AG04449 (cell line): Measurements from ENCODE around the gene IRGQ.

ENCODE experiments used
- CTCF ChIA-PET: fragments of 350-600 bp; formaldehyde crosslinking; extraction: SDS; loops from one replicate; lab custom pipeline; 2021; ENCODE audit warnings: antibody characterized with exemption; lab: Yijun Ruan, JAX
- POLR2A ChIA-PET: fragments of 400-600, 350-600 bp; formaldehyde crosslinking; extraction: SDS; loops from one replicate; lab custom pipeline; 2020; ENCODE audit warnings: antibody characterized with exemption, inconsistent platforms; lab: Yijun Ruan, JAX
- DNase-seq: peaks from one replicate; pipeline ENCODE4 v3.0.0-alpha.2; 2010; ENCODE audit warnings: low read depth, low spot score
- H3K4me3 ChIP-seq: 2 replicates; pipeline ENCODE4 v1.5.1; 2011; ENCODE audit warnings: low read depth, mild to moderate bottlenecking, control low read depth, low read length
- TF ChIP-seq, protein P1 (sequence below): IDR thresholded peaks from one replicate; pipeline ENCODE4 v1.5.1; 2011; ENCODE audit warnings: mild to moderate bottlenecking, moderate library complexity, low read length, control low read depth, inconsistent platforms; ENCODE audit not compliant: insufficient read depth; ENCODE audit errors: missing control alignments

The IRGQ gene

DNA sequence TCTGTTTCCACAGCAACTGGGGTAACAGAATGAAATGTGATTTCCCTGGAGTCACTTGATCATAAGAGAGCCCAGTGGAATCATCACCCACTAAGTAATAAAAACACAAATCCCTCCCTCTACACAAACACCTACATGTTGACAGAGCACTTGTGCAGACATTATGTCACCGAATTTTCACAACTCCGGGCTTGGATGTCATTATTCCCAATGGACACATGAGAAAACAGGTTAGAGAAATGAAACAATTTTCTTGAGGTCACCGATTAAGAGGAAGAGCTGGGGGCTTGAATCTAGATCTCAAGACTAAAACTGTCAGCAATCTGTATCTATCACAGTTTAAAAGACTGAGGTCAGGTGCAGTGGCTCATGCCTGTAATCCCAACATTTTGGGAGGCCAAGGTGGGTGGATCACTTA, 23.8 kb downstream of the IRGQ start:
- ChIA-PET POLR2A (no interaction called here), CTCF (interaction anchor here (0.9 to 2.6 kb wide), 5 partner anchors 8 to 125 kb away, joined by 3 to 16 read pairs (median 4); no protein-coding TSS in a partner anchor)

DNA sequence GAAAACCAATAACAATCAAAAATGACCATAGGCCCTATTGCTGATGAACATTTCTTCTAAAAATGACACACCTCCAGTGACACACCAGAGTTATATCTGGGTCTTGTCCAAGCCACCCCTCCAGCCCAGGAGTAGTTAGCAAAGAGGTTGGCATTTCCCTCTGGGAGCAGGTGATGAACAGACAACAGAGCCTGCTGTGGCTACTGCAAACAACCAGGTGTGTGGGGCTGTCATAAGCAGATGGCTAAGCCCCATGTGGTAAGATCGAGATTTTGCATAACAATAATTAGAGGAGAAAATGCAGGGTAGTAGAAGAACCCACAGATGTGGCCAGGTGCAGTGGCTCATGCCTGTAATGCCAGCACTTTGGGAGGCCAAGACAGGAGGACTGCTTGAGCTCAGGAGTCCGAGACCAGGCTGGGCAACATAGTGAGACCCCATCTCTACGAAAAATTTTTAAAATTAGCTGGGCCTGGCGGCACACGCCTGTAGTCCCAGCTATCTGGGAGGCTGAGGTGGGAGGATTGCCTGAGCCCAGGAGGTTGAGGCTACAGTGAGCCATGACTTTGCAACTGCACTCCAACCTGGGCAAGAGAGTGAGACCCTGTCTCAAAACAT, 25.7 kb downstream of the IRGQ start:
- CTCF ChIA-PET, result interaction anchor here (1.0 to 2.7 kb wide), 6 partner anchors 13 to 35 kb away, joined by 3 to 16 read pairs (median 5); no protein-coding TSS in a partner anchor
- no peak for DNase-seq
- no peak overlapping the region for H3K4me3 ChIP-seq
- TF ChIP-seq, protein P1, sequence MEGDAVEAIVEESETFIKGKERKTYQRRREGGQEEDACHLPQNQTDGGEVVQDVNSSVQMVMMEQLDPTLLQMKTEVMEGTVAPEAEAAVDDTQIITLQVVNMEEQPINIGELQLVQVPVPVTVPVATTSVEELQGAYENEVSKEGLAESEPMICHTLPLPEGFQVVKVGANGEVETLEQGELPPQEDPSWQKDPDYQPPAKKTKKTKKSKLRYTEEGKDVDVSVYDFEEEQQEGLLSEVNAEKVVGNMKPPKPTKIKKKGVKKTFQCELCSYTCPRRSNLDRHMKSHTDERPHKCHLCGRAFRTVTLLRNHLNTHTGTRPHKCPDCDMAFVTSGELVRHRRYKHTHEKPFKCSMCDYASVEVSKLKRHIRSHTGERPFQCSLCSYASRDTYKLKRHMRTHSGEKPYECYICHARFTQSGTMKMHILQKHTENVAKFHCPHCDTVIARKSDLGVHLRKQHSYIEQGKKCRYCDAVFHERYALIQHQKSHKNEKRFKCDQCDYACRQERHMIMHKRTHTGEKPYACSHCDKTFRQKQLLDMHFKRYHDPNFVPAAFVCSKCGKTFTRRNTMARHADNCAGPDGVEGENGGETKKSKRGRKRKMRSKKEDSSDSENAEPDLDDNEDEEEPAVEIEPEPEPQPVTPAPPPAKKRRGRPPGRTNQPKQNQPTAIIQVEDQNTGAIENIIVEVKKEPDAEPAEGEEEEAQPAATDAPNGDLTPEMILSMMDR, result no peak
- POLR2A ChIA-PET, result no interaction called here

More for the DNA sequence above, 23.8 kb downstream of the IRGQ start:
- TF ChIP-seq, protein P1, result no peak
- no peak for DNase-seq
- H3K4me3 ChIP-seq, result no peak overlapping the region

DNA sequence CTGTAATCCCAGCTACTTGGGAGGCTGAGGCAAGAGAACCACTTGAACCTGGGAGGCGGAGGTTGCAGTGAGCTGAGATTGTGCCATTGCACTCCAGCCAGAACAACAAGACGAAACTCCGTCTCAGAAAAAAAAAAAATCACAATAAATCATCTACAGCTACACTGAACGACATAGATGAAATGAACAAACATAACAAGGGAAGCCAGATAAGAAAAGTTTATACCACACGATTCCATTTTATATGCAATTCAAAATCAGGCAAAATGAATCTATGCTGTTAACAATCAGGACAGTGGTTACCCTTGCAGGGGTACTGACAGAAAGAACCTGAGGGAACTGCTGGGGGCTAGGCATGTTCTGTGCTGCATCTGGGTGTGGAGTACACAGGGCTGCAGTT, 26.3 kb downstream of the IRGQ start:
- DNase-seq, result no peak
- TF ChIP-seq, protein P1, result no peak
- no peak overlapping the region for H3K4me3 ChIP-seq
- CTCF ChIA-PET, result interaction anchor here (1.4 to 2.7 kb wide), 4 partner anchors 12 to 35 kb away, joined by 4 to 9 read pairs (median 5); no protein-coding TSS in a partner anchor
- POLR2A ChIA-PET, result no interaction called here

DNA sequence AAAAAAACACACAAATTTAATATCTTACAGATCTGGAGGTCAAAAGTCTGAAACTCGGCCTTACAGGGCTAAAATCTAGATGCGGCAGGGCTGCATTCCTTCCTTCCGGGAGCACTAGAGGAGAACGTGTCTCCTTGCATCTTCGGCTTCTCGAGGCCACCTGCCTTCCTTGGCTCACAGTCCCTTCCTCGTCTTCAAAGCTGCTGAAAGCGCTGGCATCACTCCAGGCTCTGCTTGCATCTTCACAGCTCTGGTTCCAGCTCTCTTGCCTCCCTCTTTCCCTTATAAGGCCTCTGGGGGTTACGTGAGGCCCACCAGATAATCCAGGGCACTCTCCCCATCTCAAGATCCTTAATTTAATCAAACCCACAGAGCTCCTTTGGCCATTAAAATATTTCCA, 31.1 kb downstream of the IRGQ start:
- TF ChIP-seq, protein P1, result no peak
- H3K4me3 ChIP-seq, result no peak overlapping the region
- POLR2A ChIA-PET, result interaction anchor here (0.6 kb wide), 1 partner anchor 29 kb away, joined by 4 read pairs; no protein-coding TSS in a partner anchor
- CTCF ChIA-PET, result interaction anchor here (0.6 to 5.8 kb wide), 3 partner anchors 11 to 117 kb away, joined by 3 to 45 read pairs (median 6); no protein-coding TSS in a partner anchor
- no peak for DNase-seq

DNA sequence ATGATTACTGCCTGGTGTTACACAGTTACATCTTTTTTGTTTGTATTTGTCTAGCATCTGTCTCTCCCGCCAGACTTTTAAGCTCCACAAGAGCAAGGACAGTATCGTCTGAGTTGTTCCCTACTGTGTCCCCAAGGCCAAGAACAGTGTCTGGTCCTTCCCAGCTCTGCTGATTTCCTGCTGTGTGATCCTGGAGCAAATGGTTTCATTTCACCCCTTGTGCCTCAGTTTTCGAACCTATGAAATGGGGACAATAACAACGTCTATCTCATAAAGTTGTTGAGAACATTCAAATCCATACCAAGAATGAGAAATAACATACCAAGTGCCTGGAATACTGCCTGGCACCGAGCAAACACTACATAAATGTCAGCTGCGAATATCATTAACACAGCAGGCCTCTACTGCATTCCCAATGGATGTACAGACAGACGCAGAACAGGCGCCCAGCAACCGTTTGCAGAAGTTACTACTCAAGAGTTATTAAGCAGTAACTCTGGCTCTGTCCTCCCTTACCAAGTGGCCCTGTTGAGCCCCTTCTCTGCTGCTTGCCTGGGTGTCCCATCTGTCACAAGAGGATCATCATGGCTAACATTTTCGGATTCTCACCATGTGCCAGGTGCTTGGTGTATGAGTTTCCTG, 32.0 kb downstream of the IRGQ start:
- DNase-seq, result no peak
- no peak overlapping the region for H3K4me3 ChIP-seq
- TF ChIP-seq, protein P1, result no peak
- CTCF ChIA-PET, result interaction anchor here (0.8 to 5.8 kb wide), 3 partner anchors 9 to 28 kb away, joined by 3 to 45 read pairs (median 6); no protein-coding TSS in a partner anchor
- POLR2A ChIA-PET, result no interaction called here
